ENCODE measurements around the gene PREP.

Gene PREP

GRCh38 chr6:105317607-105318533, 85.0 kb downstream of the PREP start:
- Histone ChIP-seq H3K4me1 (no peaks in the 10 kb centered on the region), H3K4me2 (no peak overlapping the region), H4K20me1 (peaks cover 0 to 10% (median 0%) of the 10 kb centered on the region in 11 experiments; a peak in 1 of 22 replicates), H3K9ac (no peak overlapping the region), H3K36me3 (peaks cover 87 to 100% (median 96%) of the 10 kb centered on the region in 11 experiments), H3K4me3 (no peak overlapping the region), H3K9me3 (replicated peaks in 1 of 11) (no peaks in the 10 kb centered on the region), H3K27me3 (no peaks in the 10 kb centered on the region), H3K27ac (no peak overlapping the region)
- TF ChIP-seq Cebpa-rat (IDR thresholded peaks at IDR 0.05): no peak

GRCh38 chr6:105313211-105313610, 89.7 kb downstream of the PREP start:
- Histone ChIP-seq H4K20me1 (peaks cover 0 to 8% (median 0%) of the 10 kb centered on the region in 11 experiments; a peak in 4 of 22 replicates), H3K4me3 (no peak overlapping the region), H3K4me1 (peaks cover 0 to 5% (median 0%) of the 10 kb centered on the region in 10 experiments; a peak in 2 of 20 replicates), H3K27ac (no peak overlapping the region), H3K36me3 (peaks cover 72 to 100% (median 91%) of the 10 kb centered on the region in 11 experiments), H3K9me3 (replicated peaks in 1 of 11) (no peaks in the 10 kb centered on the region), H3K9ac (no peak overlapping the region), H3K27me3 (no peaks in the 10 kb centered on the region), H3K4me2 (no peak overlapping the region)
- no peak for TF ChIP-seq Cebpa-rat (IDR thresholded peaks at IDR 0.05)

DNA sequence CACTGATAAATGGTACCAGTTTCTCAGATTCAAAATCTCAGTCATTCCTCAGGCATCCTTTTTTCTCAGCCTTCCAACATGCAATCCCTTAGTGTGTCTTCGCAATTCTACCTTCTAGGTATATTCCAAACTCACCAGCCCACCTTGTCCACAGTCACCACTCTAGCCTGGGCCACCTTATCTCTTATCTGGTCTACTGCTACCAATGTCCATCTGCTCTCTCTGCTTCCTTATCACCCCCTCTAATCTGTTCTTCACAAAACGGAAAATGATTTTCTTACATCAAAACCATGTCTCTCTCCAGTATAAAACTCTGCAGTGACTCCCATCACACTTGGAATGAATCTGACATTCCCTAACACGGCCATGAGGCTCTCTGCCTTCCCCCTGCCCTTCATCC, 91.9 kb downstream of the PREP start:
- H3K36me3 ChIP-seq: peaks cover 73 to 100% (median 91%) of the 10 kb centered on the region in 11 experiments
- H3K9me3 ChIP-seq (replicated peaks in 1 of 11): no peaks in the 10 kb centered on the region

GRCh38 chr6:105310371-105310770, 92.5 kb downstream of the PREP start:
- H3K4me1 ChIP-seq: peaks cover 0 to 5% (median 0%) of the 10 kb centered on the region in 10 experiments; a peak in 2 of 20 replicates
- peaks cover 68 to 99% (median 90%) of the 10 kb centered on the region in 11 experiments for H3K36me3 ChIP-seq
- H4K20me1 ChIP-seq: peaks cover 0 to 8% (median 0%) of the 10 kb centered on the region in 11 experiments; a peak in 4 of 22 replicates
- no peak overlapping the region for H3K4me3 ChIP-seq
- TF ChIP-seq Cebpa-rat (IDR thresholded peaks at IDR 0.05): no peak
- no peak overlapping the region for H3K4me2 ChIP-seq
- no peak overlapping the region for H3K27ac ChIP-seq
- H3K9ac ChIP-seq: no peak overlapping the region
- no peaks in the 10 kb centered on the region for H3K9me3 ChIP-seq (replicated peaks in 1 of 11)
- no peaks in the 10 kb centered on the region for H3K27me3 ChIP-seq

More for the DNA sequence above, 91.9 kb downstream of the PREP start:
- peaks cover 0 to 8% (median 0%) of the 10 kb centered on the region in 11 experiments; a peak in 4 of 22 replicates for H4K20me1 ChIP-seq
- no peak overlapping the region for H3K27ac ChIP-seq
- no peaks in the 10 kb centered on the region for H3K27me3 ChIP-seq
- no peak overlapping the region for H3K9ac ChIP-seq
- no peak overlapping the region for H3K4me2 ChIP-seq
- no peak overlapping the region for H3K4me3 ChIP-seq
- peaks cover 0 to 5% (median 0%) of the 10 kb centered on the region in 10 experiments; a peak in 2 of 20 replicates for H3K4me1 ChIP-seq
- no peak for TF ChIP-seq Cebpa-rat (IDR thresholded peaks at IDR 0.05)

- Histone ChIP-seq H3K4me1 (peaks cover 0 to 5% (median 0%) of the 10 kb centered on the region in 10 experiments; a peak in 2 of 20 replicates), H3K9me3 (replicated peaks in 1 of 11) (no peaks in the 10 kb centered on the region), H3K36me3 (peaks cover 56 to 99% (median 83%) of the 10 kb centered on the region in 11 experiments), H3K27ac (no peak overlapping the region), H4K20me1 (peaks cover 0 to 8% (median 0%) of the 10 kb centered on the region in 11 experiments; a peak in 4 of 22 replicates), H3K4me3 (no peak overlapping the region), H3K4me2 (no peak overlapping the region), H3K27me3 (no peaks in the 10 kb centered on the region), H3K9ac (no peak overlapping the region)
- no peak for TF ChIP-seq Cebpa-rat (IDR thresholded peaks at IDR 0.05)
Observed at GRCh38 chr6:105308840-105309239, 94.0 kb downstream of the PREP start.

- no peak for TF ChIP-seq Cebpa-rat (IDR thresholded peaks at IDR 0.05)
- Histone ChIP-seq H3K9ac (no peak overlapping the region), H3K36me3 (peaks cover 49 to 100% (median 83%) of the 10 kb centered on the region in 11 experiments), H3K4me1 (peaks cover 0 to 3% (median 0%) of the 10 kb centered on the region in 10 experiments; a peak in 2 of 20 replicates), H4K20me1 (peaks cover 0 to 8% (median 0%) of the 10 kb centered on the region in 11 experiments; a peak in 5 of 22 replicates), H3K4me3 (no peak overlapping the region), H3K27me3 (no peaks in the 10 kb centered on the region), H3K4me2 (no peak overlapping the region), H3K27ac (no peak overlapping the region), H3K9me3 (replicated peaks in 1 of 11) (no peaks in the 10 kb centered on the region)
Observed at GRCh38 chr6:105305521-105305920, 97.4 kb downstream of the PREP start.

DNA sequence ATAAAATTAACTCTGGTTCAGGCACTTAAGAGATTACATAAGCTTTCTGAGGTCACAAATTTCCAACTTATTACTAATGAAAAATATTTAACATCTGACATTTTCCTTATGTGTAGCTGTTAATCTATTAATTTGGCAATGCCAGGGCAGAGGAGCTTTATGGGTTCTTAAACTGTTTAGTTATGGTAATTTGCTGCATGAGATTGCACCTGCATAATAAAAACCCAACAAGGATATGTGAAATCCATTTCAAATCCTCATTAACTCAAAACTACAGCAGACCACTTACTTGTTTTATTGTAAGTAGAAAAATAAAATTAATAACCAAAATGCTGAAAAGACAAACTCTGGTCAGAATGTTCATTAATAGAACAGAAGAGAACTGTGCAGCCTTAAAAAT, 98.1 kb downstream of the PREP start:
- Histone ChIP-seq H3K4me2 (no peak overlapping the region), H3K4me3 (no peak overlapping the region), H4K20me1 (peaks cover 0 to 8% (median 0%) of the 10 kb centered on the region in 11 experiments; a peak in 4 of 22 replicates), H3K36me3 (peaks cover 46 to 98% (median 80%) of the 10 kb centered on the region in 11 experiments), H3K27ac (no peak overlapping the region), H3K9me3 (replicated peaks in 1 of 11) (no peaks in the 10 kb centered on the region), H3K27me3 (no peaks in the 10 kb centered on the region), H3K4me1 (no peaks in the 10 kb centered on the region), H3K9ac (no peak overlapping the region)
- no peak for TF ChIP-seq Cebpa-rat (IDR thresholded peaks at IDR 0.05)

GRCh38 chr6:105304366-105304765, 98.5 kb downstream of the PREP start:
- no peak overlapping the region for H3K4me2 ChIP-seq
- H4K20me1 ChIP-seq: peaks cover 0 to 8% (median 0%) of the 10 kb centered on the region in 11 experiments; a peak in 4 of 22 replicates

GRCh38 chr6:105302617-105303128, 100.2 kb downstream of the PREP start:
- Histone ChIP-seq H3K9ac (no peak overlapping the region), H3K27me3 (no peaks in the 10 kb centered on the region), H3K36me3 (peaks cover 54 to 98% (median 84%) of the 10 kb centered on the region in 11 experiments), H3K9me3 (replicated peaks in 1 of 11) (no peaks in the 10 kb centered on the region), H3K4me1 (no peaks in the 10 kb centered on the region), H3K27ac (no peak overlapping the region), H3K4me2 (no peak overlapping the region), H4K20me1 (no peaks in the 10 kb centered on the region; a peak in 1 of 22 replicates), H3K4me3 (no peak overlapping the region)
- TF ChIP-seq Cebpa-rat (IDR thresholded peaks at IDR 0.05): no peak

More at GRCh38 chr6:105304366-105304765, 98.5 kb downstream of the PREP start:
- H3K27me3 ChIP-seq: no peaks in the 10 kb centered on the region
- peaks cover 48 to 98% (median 80%) of the 10 kb centered on the region in 11 experiments for H3K36me3 ChIP-seq
- H3K9me3 ChIP-seq (replicated peaks in 1 of 11): no peaks in the 10 kb centered on the region
- no peak overlapping the region for H3K9ac ChIP-seq
- H3K4me1 ChIP-seq: no peaks in the 10 kb centered on the region
- no peak overlapping the region for H3K27ac ChIP-seq
- no peak overlapping the region for H3K4me3 ChIP-seq
- no peak for TF ChIP-seq Cebpa-rat (IDR thresholded peaks at IDR 0.05)

All from BLaER1 treated with 17β-estradiol and CSF1 and Interleukin-3, amounts not matched to agents 10 nM and 100 nM (cell line).